Immature natural killer cell (primary cell): ENCODE measurements around the gene ENTREP1. TPM values are rescaled to one million over a fixed set of nuclear protein-coding genes. Genes with fewer than 3 reads are reported as not detected.

ENCODE experiments used
- DNase-seq, 3 donors: peaks; one replicate each; pipeline ENCODE4 v3.0.0; 2022; ENCODE audit warnings: mixed read lengths in 1 of 3
- H3K27ac Mint-ChIP-seq, 6 donors: one replicate each; pipeline ENCODE4 v1.8.0; 2020; ENCODE audit warnings: mixed read lengths in 6 of 6, mild to moderate bottlenecking in 5 of 6, inconsistent platforms in 4 of 6, moderate library complexity in 3 of 6
- H3K27me3 Mint-ChIP-seq, 3 donors: one replicate each; pipeline ENCODE4 v1.8.0; 2020 to 2021; ENCODE audit warnings: low read depth in 3 of 3, mild to moderate bottlenecking in 3 of 3, mixed read lengths in 3 of 3, moderate library complexity in 3 of 3, inconsistent platforms in 1 of 3
- H3K36me3 Mint-ChIP-seq, 3 donors: one replicate each; pipeline ENCODE4 v1.8.0; 2020; ENCODE audit warnings: mixed read lengths in 3 of 3, inconsistent platforms in 2 of 3, mild to moderate bottlenecking in 2 of 3
- H3K4me1 Mint-ChIP-seq, 2 donors: one replicate each; pipeline ENCODE4 v1.8.0; 2020; ENCODE audit warnings: inconsistent platforms in 2 of 2, mild to moderate bottlenecking in 2 of 2, mixed read lengths in 2 of 2, moderate library complexity in 1 of 2
- H3K4me3 Mint-ChIP-seq, 5 donors: one replicate each; pipeline ENCODE4 v1.8.0; 2020; ENCODE audit warnings: mild to moderate bottlenecking in 5 of 5, mixed read lengths in 5 of 5, inconsistent platforms in 3 of 5, moderate library complexity in 3 of 5
- H3K9me3 Mint-ChIP-seq, 6 donors: one replicate each; pipeline ENCODE4 v1.8.0; 2020; ENCODE audit warnings: mild to moderate bottlenecking in 6 of 6, mixed read lengths in 6 of 6, inconsistent platforms in 4 of 6, moderate library complexity in 3 of 6
- polyA plus RNA-seq, 3 donors: library from polyadenylated mRNA; unstranded; fragments of 300-500 nt; fragmentation: Illumina TruSeq; gene quantifications; one replicate each; pipeline ENCODE4 v1.2.3, GENCODE V29; 2021

ENTREP1 gene
- polyA plus RNA-seq, 3 donors from 2014 or later: not detected

GRCh38 chr9:69307446-69308205 lies 17.4 kb upstream of the ENTREP1 start:
- Mint-ChIP-seq H3K27me3 (peaks cover 0 to 10% (median 9%) of the 10 kb centered on the region in 3 donors), H3K4me1 (no peaks in the 10 kb centered on the region), H3K36me3 (no peaks in the 10 kb centered on the region), H3K4me3 (no peak overlapping the region), H3K27ac (no peak overlapping the region), H3K9me3 (peaks cover 0 to 8% (median 5%) of the 10 kb centered on the region in 6 donors)
- DNase-seq: no peak

GRCh38 chr9:69308206-69308931 lies 16.6 kb upstream of the ENTREP1 start:
- no peak for DNase-seq
- Mint-ChIP-seq H3K9me3 (peaks cover 0 to 10% (median 6%) of the 10 kb centered on the region in 6 donors), H3K4me1 (no peaks in the 10 kb centered on the region), H3K4me3 (no peak overlapping the region), H3K36me3 (peaks cover 0 to under 1% (median under 1%) of the 10 kb centered on the region in 3 donors), H3K27me3 (peaks cover 0 to 10% (median 9%) of the 10 kb centered on the region in 3 donors), H3K27ac (no peak overlapping the region)

- peaks cover 0 to 7% (median 5%) of the 10 kb centered on the region in 3 donors for H3K36me3 Mint-ChIP-seq
- H3K27ac Mint-ChIP-seq: no peak overlapping the region
- H3K4me3 Mint-ChIP-seq: no peak overlapping the region
- no peaks in the 10 kb centered on the region for H3K4me1 Mint-ChIP-seq
- H3K9me3 Mint-ChIP-seq: peaks cover 3 to 18% (median 10%) of the 10 kb centered on the region in 6 donors
- no peak for DNase-seq
- peaks cover 4 to 11% (median 8%) of the 10 kb centered on the region in 3 donors for H3K27me3 Mint-ChIP-seq
Observed at GRCh38 chr9:69313175-69313574, 11.8 kb upstream of the ENTREP1 start.

- Mint-ChIP-seq H3K27me3 (peaks cover 2 to 12% (median 8%) of the 10 kb centered on the region in 3 donors), H3K4me3 (no peak overlapping the region), H3K4me1 (no peaks in the 10 kb centered on the region), H3K9me3 (peaks cover 3 to 18% (median 10%) of the 10 kb centered on the region in 6 donors), H3K27ac (no peak overlapping the region), H3K36me3 (peaks cover 0 to 7% (median 5%) of the 10 kb centered on the region in 3 donors)
- DNase-seq: no peak
Observed at GRCh38 chr9:69314547-69314946, 10.5 kb upstream of the ENTREP1 start.

- H3K27ac Mint-ChIP-seq: no peak overlapping the region
Observed at GRCh38 chr9:69317081-69317480, 7.9 kb upstream of the ENTREP1 start.

GRCh38 chr9:69317894-69318293 lies 7.1 kb upstream of the ENTREP1 start:
- peaks cover 6 to 10% (median 6%) of the 10 kb centered on the region in 3 donors for H3K27me3 Mint-ChIP-seq
- no peak for DNase-seq
- H3K27ac Mint-ChIP-seq: no peak overlapping the region
- H3K4me3 Mint-ChIP-seq: no peak overlapping the region
- H3K4me1 Mint-ChIP-seq: no peaks in the 10 kb centered on the region
- H3K36me3 Mint-ChIP-seq: peaks cover 0 to 7% (median 5%) of the 10 kb centered on the region in 3 donors
- H3K9me3 Mint-ChIP-seq: peaks cover 0 to 10% (median 5%) of the 10 kb centered on the region in 6 donors

More at GRCh38 chr9:69317081-69317480, 7.9 kb upstream of the ENTREP1 start:
- no peak for DNase-seq
- Mint-ChIP-seq H3K4me3 (no peak overlapping the region), H3K9me3 (peaks cover 2 to 15% (median 8%) of the 10 kb centered on the region in 6 donors), H3K27me3 (peaks cover 6 to 10% (median 6%) of the 10 kb centered on the region in 3 donors), H3K36me3 (peaks cover 0 to 7% (median 5%) of the 10 kb centered on the region in 3 donors), H3K4me1 (no peaks in the 10 kb centered on the region)

- H3K4me1 Mint-ChIP-seq: no peaks in the 10 kb centered on the region
- H3K9me3 Mint-ChIP-seq: peaks cover 0 to 5% (median 0%) of the 10 kb centered on the region in 6 donors
- peaks cover 7 to 10% (median 8%) of the 10 kb centered on the region in 3 donors for H3K27me3 Mint-ChIP-seq
- H3K27ac Mint-ChIP-seq: no peak overlapping the region
- H3K36me3 Mint-ChIP-seq: no peaks in the 10 kb centered on the region
- no peak for DNase-seq
- no peak overlapping the region for H3K4me3 Mint-ChIP-seq
Observed at GRCh38 chr9:69319324-69320025, 5.5 kb upstream of the ENTREP1 start.

GRCh38 chr9:69322256-69322655 lies 2.8 kb upstream of the ENTREP1 start:
- Mint-ChIP-seq H3K9me3 (peaks cover 0 to 10% (median 0%) of the 10 kb centered on the region in 6 donors), H3K4me3 (no peak overlapping the region), H3K4me1 (peaks cover 3 to 7% of the 10 kb centered on the region in 2 donors), H3K36me3 (no peaks in the 10 kb centered on the region), H3K27ac (no peak overlapping the region), H3K27me3 (peaks cover 12 to 14% (median 14%) of the 10 kb centered on the region in 3 donors)
- DNase-seq: no peak

GRCh38 chr9:69323861-69324260 lies 1.2 kb upstream of the ENTREP1 start:
- Mint-ChIP-seq H3K4me3 (no peak overlapping the region), H3K36me3 (no peaks in the 10 kb centered on the region), H3K4me1 (peaks cover 3 to 7% of the 10 kb centered on the region in 2 donors), H3K9me3 (peaks cover 0 to 7% (median 0%) of the 10 kb centered on the region in 6 donors), H3K27me3 (peaks cover 9 to 16% (median 14%) of the 10 kb centered on the region in 3 donors), H3K27ac (no peak overlapping the region)
- DNase-seq: no peak

- no peak overlapping the region for H3K4me3 Mint-ChIP-seq
- no peak for DNase-seq
- H3K27me3 Mint-ChIP-seq: peaks cover 10 to 12% (median 10%) of the 10 kb centered on the region in 3 donors
- H3K27ac Mint-ChIP-seq: no peak overlapping the region
- H3K9me3 Mint-ChIP-seq: peaks cover 0 to 7% (median 0%) of the 10 kb centered on the region in 6 donors
- peaks cover 3 to 7% of the 10 kb centered on the region in 2 donors for H3K4me1 Mint-ChIP-seq
- no peaks in the 10 kb centered on the region for H3K36me3 Mint-ChIP-seq
Observed at GRCh38 chr9:69325409-69326212, 596 bp downstream of the ENTREP1 start.

- no peaks in the 10 kb centered on the region for H3K36me3 Mint-ChIP-seq
- peaks cover 10 to 12% (median 11%) of the 10 kb centered on the region in 3 donors for H3K27me3 Mint-ChIP-seq
- DNase-seq: no peak
- H3K9me3 Mint-ChIP-seq: peaks cover 0 to 7% (median 0%) of the 10 kb centered on the region in 6 donors
- no peak overlapping the region for H3K27ac Mint-ChIP-seq
- H3K4me1 Mint-ChIP-seq: peaks cover 3 to 7% of the 10 kb centered on the region in 2 donors
- H3K4me3 Mint-ChIP-seq: no peak overlapping the region
Observed at GRCh38 chr9:69326261-69326660, 1.2 kb downstream of the ENTREP1 start.

- Mint-ChIP-seq H3K9me3 (peaks cover 0 to 5% (median 0%) of the 10 kb centered on the region in 6 donors), H3K27ac (no peak overlapping the region), H3K4me3 (no peak overlapping the region), H3K36me3 (no peaks in the 10 kb centered on the region), H3K4me1 (peaks cover 3 to 6% of the 10 kb centered on the region in 2 donors), H3K27me3 (peaks cover 6 to 11% (median 7%) of the 10 kb centered on the region in 3 donors)
- DNase-seq: no peak
Observed at GRCh38 chr9:69330580-69330979, 5.6 kb downstream of the ENTREP1 start.

- Mint-ChIP-seq H3K27me3 (peaks cover 3 to 5% (median 4%) of the 10 kb centered on the region in 3 donors), H3K4me1 (no peaks in the 10 kb centered on the region), H3K4me3 (no peak overlapping the region), H3K36me3 (no peaks in the 10 kb centered on the region), H3K9me3 (no peaks in the 10 kb centered on the region), H3K27ac (no peak overlapping the region)
- no peak for DNase-seq
Observed at GRCh38 chr9:69331444-69331843, 6.4 kb downstream of the ENTREP1 start.
